ENCODE data around the gene CILP2. TPM values are rescaled to one million over a fixed set of nuclear protein-coding genes. Genes with fewer than 3 reads are reported as not detected.

The CILP2 gene
- total RNA-seq, 1 donor from 2014 or later, result 1.1 TPM

GRCh38 chr19:19543101-19543500, 5.0 kb downstream of the CILP2 start:
- Mint-ChIP-seq H3K4me1 (ENCODE audit: unreplicated experiment) (peaks cover 7% of the 10 kb centered on the region), H3K9me3 (ENCODE audit: unreplicated experiment) (no peaks in the 10 kb centered on the region), H3K27me3 (ENCODE audit: unreplicated experiment) (no peaks in the 10 kb centered on the region), H3K4me3 (ENCODE audit: unreplicated experiment) (no peak overlapping the region), H3K27ac (ENCODE audit: unreplicated experiment) (no peak overlapping the region), H3K36me3 (ENCODE audit: unreplicated experiment) (no peaks in the 10 kb centered on the region)
- TF ChIP-seq CTCF (IDR thresholded peaks at IDR 0.05), result no peak
- DNase-seq (ENCODE audit: extremely low spot score, unreplicated experiment), result no peak

- no peak overlapping the region for H3K4me3 Mint-ChIP-seq (ENCODE audit: unreplicated experiment)
- no peaks in the 10 kb centered on the region for H3K27me3 Mint-ChIP-seq (ENCODE audit: unreplicated experiment)
- no peak for DNase-seq (ENCODE audit: extremely low spot score, unreplicated experiment)
- peaks cover 4% of the 10 kb centered on the region for H3K4me1 Mint-ChIP-seq (ENCODE audit: unreplicated experiment)
- no peak overlapping the region for H3K27ac Mint-ChIP-seq (ENCODE audit: unreplicated experiment)
- H3K9me3 Mint-ChIP-seq (ENCODE audit: unreplicated experiment), result no peaks in the 10 kb centered on the region
- H3K36me3 Mint-ChIP-seq (ENCODE audit: unreplicated experiment), result no peaks in the 10 kb centered on the region
- no peak for TF ChIP-seq CTCF (IDR thresholded peaks at IDR 0.05)
Observed at GRCh38 chr19:19543640-19544039, 5.6 kb downstream of the CILP2 start.

- no peak overlapping the region for H3K27ac Mint-ChIP-seq (ENCODE audit: unreplicated experiment)
- no peaks in the 10 kb centered on the region for H3K4me1 Mint-ChIP-seq (ENCODE audit: unreplicated experiment)
- DNase-seq (ENCODE audit: extremely low spot score, unreplicated experiment), result no peak
- no peaks in the 10 kb centered on the region for H3K36me3 Mint-ChIP-seq (ENCODE audit: unreplicated experiment)
- no peaks in the 10 kb centered on the region for H3K27me3 Mint-ChIP-seq (ENCODE audit: unreplicated experiment)
- no peaks in the 10 kb centered on the region for H3K9me3 Mint-ChIP-seq (ENCODE audit: unreplicated experiment)
- H3K4me3 Mint-ChIP-seq (ENCODE audit: unreplicated experiment), result no peak overlapping the region
- no peak for TF ChIP-seq CTCF (IDR thresholded peaks at IDR 0.05)
Observed at GRCh38 chr19:19544257-19544953, 6.3 kb downstream of the CILP2 start.

GRCh38 chr19:19544954-19545591, 7.0 kb downstream of the CILP2 start:
- no peak for DNase-seq (ENCODE audit: extremely low spot score, unreplicated experiment)
- Mint-ChIP-seq H3K9me3 (ENCODE audit: unreplicated experiment) (no peaks in the 10 kb centered on the region), H3K27me3 (ENCODE audit: unreplicated experiment) (no peaks in the 10 kb centered on the region), H3K4me3 (ENCODE audit: unreplicated experiment) (no peak overlapping the region), H3K4me1 (ENCODE audit: unreplicated experiment) (peaks cover 2% of the 10 kb centered on the region), H3K36me3 (ENCODE audit: unreplicated experiment) (no peaks in the 10 kb centered on the region), H3K27ac (ENCODE audit: unreplicated experiment) (no peak overlapping the region)
- TF ChIP-seq CTCF (IDR thresholded peaks at IDR 0.05), result no peak

- Mint-ChIP-seq H3K4me1 (ENCODE audit: unreplicated experiment) (peaks cover 4% of the 10 kb centered on the region), H3K27me3 (ENCODE audit: unreplicated experiment) (no peaks in the 10 kb centered on the region), H3K36me3 (ENCODE audit: unreplicated experiment) (no peaks in the 10 kb centered on the region), H3K4me3 (ENCODE audit: unreplicated experiment) (no peak overlapping the region), H3K27ac (ENCODE audit: unreplicated experiment) (no peak overlapping the region), H3K9me3 (ENCODE audit: unreplicated experiment) (no peaks in the 10 kb centered on the region)
- no peak for TF ChIP-seq CTCF (IDR thresholded peaks at IDR 0.05)
- DNase-seq (ENCODE audit: extremely low spot score, unreplicated experiment), result no peak
Observed at GRCh38 chr19:19545707-19546106, 7.6 kb downstream of the CILP2 start.

Measured in osteocyte (in vitro differentiated cells).